ENCODE measurements around the gene ELP2. TPM values are rescaled to one million over a fixed set of nuclear protein-coding genes. Genes with fewer than 3 reads are reported as not detected.
"Not testable (repeated sequence)": the region's sequence is repeated elsewhere in the genome, so short reads cannot be mapped to it uniquely, and the experiment has no call there.

The ELP2 gene
- total RNA-seq, 1 donor, result 198 TPM

DNA sequence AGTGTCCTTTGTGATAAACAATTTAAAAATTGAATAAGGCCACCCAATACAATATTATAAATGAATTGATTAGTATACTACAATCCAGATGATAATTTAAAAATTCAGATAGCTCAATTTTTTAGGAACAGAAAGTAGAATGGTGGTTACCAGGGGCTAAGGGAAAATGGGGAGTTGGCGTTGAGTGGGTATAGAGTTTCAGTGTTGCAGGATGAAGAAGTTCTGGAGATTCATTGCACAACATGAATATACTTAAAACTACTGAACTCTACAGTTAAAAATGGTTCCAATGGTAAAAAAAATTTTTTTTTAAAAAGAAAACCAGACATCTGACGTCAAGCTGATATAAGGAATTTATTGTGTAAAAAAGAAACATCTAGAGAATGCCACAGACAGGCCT lies 21.5 kb upstream of the ELP2 start:
- Histone ChIP-seq H3K9me3 (ENCODE audit: low read depth, low read length) (no peaks in the 10 kb centered on the region), H3K4me1 (ENCODE audit: insufficient read depth, low read length) (no peaks in the 10 kb centered on the region), H3K27me3 (ENCODE audit: insufficient read depth, low read length) (no peaks in the 10 kb centered on the region), H3K4me3 (ENCODE audit: low read length) (no peak overlapping the region)

- no peaks in the 10 kb centered on the region for H3K9me3 ChIP-seq (ENCODE audit: low read depth, low read length)
- H3K4me3 ChIP-seq (ENCODE audit: low read length), result no peak overlapping the region
- H3K27me3 ChIP-seq (ENCODE audit: insufficient read depth, low read length), result no peaks in the 10 kb centered on the region
Measured at GRCh38 chr18:36108601-36109000, 21.1 kb upstream of the ELP2 start.

DNA sequence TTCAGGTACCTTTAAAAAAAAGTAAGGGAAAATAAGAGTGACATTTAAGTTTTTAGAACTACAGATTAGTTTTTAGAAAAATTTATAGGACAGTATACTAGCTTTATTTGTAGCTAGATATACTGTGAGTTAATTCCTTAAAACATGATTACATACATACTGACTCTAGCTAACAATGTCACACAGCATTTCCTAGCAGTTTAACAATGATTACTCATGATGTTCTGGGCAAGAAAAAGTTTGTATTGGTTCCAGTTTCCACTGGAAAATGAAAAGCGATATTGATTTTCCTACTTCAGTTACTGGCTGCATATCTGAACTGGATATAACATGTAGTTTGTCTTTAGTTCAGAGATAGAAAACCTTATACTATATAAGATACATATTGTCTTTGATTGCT lies 20.0 kb upstream of the ELP2 start:
- H3K9me3 ChIP-seq (ENCODE audit: low read depth, low read length), result no peaks in the 10 kb centered on the region

More at GRCh38 chr18:36108601-36109000, 21.1 kb upstream of the ELP2 start:
- no peaks in the 10 kb centered on the region for H3K4me1 ChIP-seq (ENCODE audit: insufficient read depth, low read length)

GRCh38 chr18:36112302-36112701 lies 17.4 kb upstream of the ELP2 start:
- Histone ChIP-seq H3K27me3 (ENCODE audit: insufficient read depth, low read length) (no peaks in the 10 kb centered on the region), H3K9me3 (ENCODE audit: low read depth, low read length) (no peaks in the 10 kb centered on the region), H3K4me3 (ENCODE audit: low read length) (no peak overlapping the region), H3K4me1 (ENCODE audit: insufficient read depth, low read length) (no peaks in the 10 kb centered on the region)

More for the DNA sequence above, 20.0 kb upstream of the ELP2 start:
- Histone ChIP-seq H3K27me3 (ENCODE audit: insufficient read depth, low read length) (no peaks in the 10 kb centered on the region), H3K4me3 (ENCODE audit: low read length) (no peak overlapping the region), H3K4me1 (ENCODE audit: insufficient read depth, low read length) (no peaks in the 10 kb centered on the region)

GRCh38 chr18:36114251-36114650 lies 15.4 kb upstream of the ELP2 start:
- Histone ChIP-seq H3K4me1 (ENCODE audit: insufficient read depth, low read length) (no peaks in the 10 kb centered on the region), H3K4me3 (ENCODE audit: low read length) (no peak overlapping the region), H3K9me3 (ENCODE audit: low read depth, low read length) (no peaks in the 10 kb centered on the region), H3K27me3 (ENCODE audit: insufficient read depth, low read length) (no peaks in the 10 kb centered on the region)

- Histone ChIP-seq H3K9me3 (ENCODE audit: low read depth, low read length) (no peaks in the 10 kb centered on the region), H3K27me3 (ENCODE audit: insufficient read depth, low read length) (no peaks in the 10 kb centered on the region), H3K4me3 (ENCODE audit: low read length) (no peak overlapping the region), H3K4me1 (ENCODE audit: insufficient read depth, low read length) (no peaks in the 10 kb centered on the region)
Measured at GRCh38 chr18:36114738-36115137, 15.0 kb upstream of the ELP2 start.

DNA sequence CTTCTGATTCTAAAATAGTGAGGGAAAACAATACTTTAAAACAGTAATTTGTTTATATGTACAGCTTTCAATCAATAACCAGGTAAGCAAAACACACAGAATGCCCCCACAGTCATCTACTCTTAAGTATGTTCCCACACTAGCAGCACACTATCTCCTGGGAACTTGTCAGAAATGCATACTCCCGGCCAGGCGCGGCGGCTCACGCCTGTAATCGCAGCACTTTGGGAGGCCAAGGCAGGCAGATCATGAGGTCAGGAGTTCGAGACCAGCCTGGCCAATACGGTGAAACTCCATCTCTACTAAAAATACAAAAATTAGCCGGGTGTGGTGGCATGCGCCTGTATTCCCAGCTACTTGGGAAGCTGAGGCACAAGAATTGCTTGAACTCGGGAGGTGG lies 12.9 kb upstream of the ELP2 start:
- H3K4me1 ChIP-seq (ENCODE audit: insufficient read depth, low read length); H3K4me3 ChIP-seq (ENCODE audit: low read length); H3K27me3 ChIP-seq (ENCODE audit: insufficient read depth, low read length); H3K9me3 ChIP-seq (ENCODE audit: low read depth, low read length): not testable (repeated sequence)

- no peaks in the 10 kb centered on the region for H3K27me3 ChIP-seq (ENCODE audit: insufficient read depth, low read length)
- H3K4me3 ChIP-seq (ENCODE audit: low read length), result no peak overlapping the region
Measured at GRCh38 chr18:36120297-36120696, 9.4 kb upstream of the ELP2 start.

GRCh38 chr18:36124841-36125240 lies 4.9 kb upstream of the ELP2 start:
- H3K27me3 ChIP-seq (ENCODE audit: insufficient read depth, low read length), result no peaks in the 10 kb centered on the region
- no peaks in the 10 kb centered on the region for H3K9me3 ChIP-seq (ENCODE audit: low read depth, low read length)
- peaks cover 10% of the 10 kb centered on the region for H3K4me1 ChIP-seq (ENCODE audit: insufficient read depth, low read length)
- H3K4me3 ChIP-seq (ENCODE audit: low read length), result no peak overlapping the region

More at GRCh38 chr18:36120297-36120696, 9.4 kb upstream of the ELP2 start:
- Histone ChIP-seq H3K9me3 (ENCODE audit: low read depth, low read length) (no peaks in the 10 kb centered on the region), H3K4me1 (ENCODE audit: insufficient read depth, low read length) (no peaks in the 10 kb centered on the region)

DNA sequence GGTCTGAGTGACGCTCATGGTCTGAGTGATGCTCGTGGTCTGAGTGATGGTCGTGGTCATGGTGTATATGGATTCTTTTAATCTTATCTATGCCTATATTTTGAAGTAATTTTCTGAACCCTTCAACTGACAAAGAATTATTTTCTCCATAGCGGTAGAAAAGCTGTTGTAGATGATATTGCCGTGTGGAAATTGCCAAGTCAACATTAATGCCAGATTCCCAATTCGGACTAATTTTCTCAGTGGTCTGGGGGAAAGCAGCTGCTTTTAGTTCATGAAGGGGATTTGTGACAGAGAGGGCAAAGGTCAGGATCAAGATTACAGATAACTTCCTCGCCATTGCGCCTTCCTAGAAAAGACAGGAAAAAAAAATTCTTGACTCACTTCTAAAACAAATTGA lies 3.0 kb upstream of the ELP2 start:
- peaks cover 26% of the 10 kb centered on the region for H3K4me1 ChIP-seq (ENCODE audit: insufficient read depth, low read length)
- no peaks in the 10 kb centered on the region for H3K27me3 ChIP-seq (ENCODE audit: insufficient read depth, low read length)
- H3K9me3 ChIP-seq (ENCODE audit: low read depth, low read length), result no peaks in the 10 kb centered on the region
- H3K4me3 ChIP-seq (ENCODE audit: low read length), result no peak overlapping the region

GRCh38 chr18:36127836-36128529 lies 1.7 kb upstream of the ELP2 start:
- no peaks in the 10 kb centered on the region for H3K27me3 ChIP-seq (ENCODE audit: insufficient read depth, low read length)
- H3K9me3 ChIP-seq (ENCODE audit: low read depth, low read length), result no peaks in the 10 kb centered on the region
- peak overlapping the region; percentile 82 for H3K4me3 ChIP-seq (ENCODE audit: low read length)
- H3K4me1 ChIP-seq (ENCODE audit: insufficient read depth, low read length), result peaks cover 38% of the 10 kb centered on the region

DNA sequence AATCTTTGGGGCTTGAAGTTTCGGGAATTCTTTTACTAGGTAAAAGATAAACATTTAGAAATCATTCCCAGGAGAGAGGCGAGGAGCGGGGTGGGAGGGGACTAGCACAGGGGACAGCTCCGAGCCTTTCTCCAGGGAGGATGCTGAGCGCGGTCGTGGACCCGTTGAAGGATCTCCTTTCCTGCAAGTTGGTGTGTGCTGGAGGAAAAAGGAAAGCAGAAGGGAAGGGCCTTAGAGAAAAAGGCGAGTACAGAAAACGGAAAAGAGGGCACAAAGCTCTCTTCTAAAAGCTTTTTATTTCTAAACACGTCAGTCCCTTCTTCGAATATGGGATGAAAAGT lies 1.2 kb upstream of the ELP2 start:
- peaks cover 38% of the 10 kb centered on the region for H3K4me1 ChIP-seq (ENCODE audit: insufficient read depth, low read length)
- H3K9me3 ChIP-seq (ENCODE audit: low read depth, low read length), result no peaks in the 10 kb centered on the region
- no peaks in the 10 kb centered on the region for H3K27me3 ChIP-seq (ENCODE audit: insufficient read depth, low read length)
- peak overlapping the region; percentile 82 for H3K4me3 ChIP-seq (ENCODE audit: low read length)

DNA sequence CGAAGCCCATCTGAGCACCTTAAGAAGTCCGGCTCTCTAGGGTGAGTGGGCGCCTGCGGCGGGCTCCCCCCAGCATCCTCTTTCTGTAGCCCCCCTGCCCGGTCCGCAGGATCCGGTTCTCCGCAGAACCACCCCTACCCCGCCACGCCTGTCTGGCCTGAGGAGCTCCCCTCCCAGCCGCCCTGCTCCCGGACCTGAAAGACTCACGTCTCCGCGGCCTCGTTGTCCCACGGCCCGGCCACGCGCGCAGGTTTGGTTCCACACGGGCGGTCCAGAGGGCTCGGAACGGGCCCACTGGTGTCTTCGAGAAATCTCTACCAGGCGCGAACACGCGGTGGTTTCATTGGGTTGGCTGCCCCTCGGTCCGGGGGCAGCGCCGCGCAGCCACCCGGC lies 796 bp upstream of the ELP2 start:
- Histone ChIP-seq H3K9me3 (ENCODE audit: low read depth, low read length) (no peaks in the 10 kb centered on the region), H3K27me3 (ENCODE audit: insufficient read depth, low read length) (no peaks in the 10 kb centered on the region), H3K4me1 (ENCODE audit: insufficient read depth, low read length) (peaks cover 38% of the 10 kb centered on the region), H3K4me3 (ENCODE audit: low read length) (peak overlapping the region; percentile 82)

GRCh38 chr18:36130039-36130831 lies 536 bp downstream of the ELP2 start:
- peak overlapping the region; percentile 82 for H3K4me3 ChIP-seq (ENCODE audit: low read length)
- no peaks in the 10 kb centered on the region for H3K27me3 ChIP-seq (ENCODE audit: insufficient read depth, low read length)
- H3K9me3 ChIP-seq (ENCODE audit: low read depth, low read length), result no peaks in the 10 kb centered on the region
- H3K4me1 ChIP-seq (ENCODE audit: insufficient read depth, low read length), result peaks cover 38% of the 10 kb centered on the region

DNA sequence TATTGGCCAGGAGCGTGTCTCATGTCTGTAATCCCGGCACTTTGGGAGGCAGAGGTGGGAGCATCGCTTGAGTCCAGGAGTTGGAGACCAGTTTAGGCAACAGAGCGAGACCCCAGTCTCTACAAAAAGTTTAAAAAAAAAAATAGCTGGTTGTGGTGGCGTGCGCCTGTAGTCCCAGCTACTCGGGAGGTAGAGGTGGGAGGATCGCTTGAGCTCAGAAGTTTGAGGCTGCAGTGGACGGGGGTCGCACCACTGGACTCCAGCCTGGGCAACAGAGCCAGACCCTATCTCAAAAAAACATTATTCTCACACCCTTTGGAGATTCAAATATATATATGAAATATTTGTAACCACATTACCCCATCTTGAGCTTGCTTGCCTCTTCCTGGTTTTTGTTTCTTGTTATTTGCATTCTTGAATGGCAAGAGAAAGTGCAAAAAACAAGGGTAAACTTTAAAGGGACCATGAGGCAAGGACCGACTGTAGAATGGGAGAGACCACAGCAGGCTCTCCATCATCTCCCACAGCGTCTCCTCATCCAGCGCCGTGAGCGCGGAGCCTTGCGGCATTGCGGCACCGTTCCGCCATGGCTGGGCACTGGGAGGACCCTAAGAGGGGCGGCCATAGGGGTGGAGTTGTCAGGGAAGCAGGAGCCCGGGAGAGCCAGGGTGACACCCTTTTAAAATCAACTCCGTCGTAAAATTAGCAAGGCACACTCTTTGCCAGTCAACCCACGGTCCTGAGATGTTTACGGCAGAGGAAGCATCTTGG lies 1.4 kb downstream of the ELP2 start:
- Histone ChIP-seq H3K27me3 (ENCODE audit: insufficient read depth, low read length) (no peaks in the 10 kb centered on the region), H3K4me1 (ENCODE audit: insufficient read depth, low read length) (peaks cover 38% of the 10 kb centered on the region), H3K4me3 (ENCODE audit: low read length) (peak overlapping the region; percentile 82), H3K9me3 (ENCODE audit: low read depth, low read length) (no peaks in the 10 kb centered on the region)

All from mononuclear cell (primary cell).